ENCODE results near the gene JADE1. TPM values are rescaled to one million over a fixed set of nuclear protein-coding genes. Genes with fewer than 3 reads are reported as not detected.

The JADE1 gene
- total RNA-seq (2014; rRNA removed; shearing (Covaris generic)) (156 and 158 TPM in 2 replicates), polyA plus RNA-seq (2016; fragmentation: Nextera tagmentation; extraction: Ambion mirVana) (75.5 and 84.2 TPM in 2 replicates)
- long read RNA-seq, full-length matches to known transcripts, result 22 of 35 reads
- long read RNA-seq, partial matches to known transcripts, result 4 of 35 reads
- long read RNA-seq, other reads (novel, unspliced or antisense), result 9 of 35 reads

DNA sequence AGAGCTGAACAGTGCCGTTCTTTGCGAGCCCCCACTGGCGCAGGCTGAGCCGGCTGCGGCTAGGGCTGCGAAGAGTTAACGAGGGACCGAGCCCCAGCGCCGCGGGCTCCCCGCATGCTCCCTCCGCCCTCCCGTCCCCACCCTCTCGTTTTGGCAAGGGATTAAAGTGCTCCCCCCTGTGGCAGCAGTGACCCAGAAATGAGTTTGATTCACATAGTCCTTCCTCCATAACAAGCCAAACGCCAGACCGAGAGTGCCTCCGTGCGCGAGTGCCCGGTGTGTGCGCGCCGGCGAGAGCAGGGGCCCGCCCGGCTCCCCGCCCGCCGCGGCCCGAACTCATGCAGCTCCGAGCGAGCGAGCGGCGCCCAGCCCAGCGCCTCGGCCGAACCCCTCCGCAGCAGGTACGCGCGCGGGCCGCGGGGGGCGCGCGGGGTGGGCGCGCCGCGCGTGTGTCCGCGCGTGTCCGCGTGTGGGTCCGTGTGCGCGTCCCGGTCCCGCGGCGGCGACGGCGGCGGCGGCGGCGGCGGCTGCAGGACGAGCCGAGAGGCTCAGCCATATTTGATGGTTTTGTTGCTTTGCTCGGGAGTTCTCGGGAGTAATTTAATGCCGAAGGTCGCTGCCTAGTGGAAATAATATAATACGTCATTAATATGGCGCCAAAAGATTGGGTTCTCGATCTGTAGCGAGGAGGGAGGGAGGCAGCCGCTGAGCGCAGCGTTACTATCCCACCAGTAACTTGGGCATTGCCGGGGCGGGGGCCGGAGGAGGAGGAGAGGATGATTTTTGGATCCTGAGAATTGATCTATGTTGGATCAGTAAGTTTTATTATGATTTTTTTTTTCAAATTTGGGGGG is at the start of gene JADE1:
Gene JADE1 (plus strand): TSS at position 224 of the 854 bp plus-strand sequence. CDS start 22,059 bp downstream, outside the sequence.
- Mint-ChIP-seq H3K4me1 (peaks cover 30% of the 10 kb centered on the region), H3K27me3 (ENCODE audit: insufficient read depth, low read depth, poor library complexity) (peaks cover 20% of the 10 kb centered on the region), H3K9me3 (peaks cover 3% of the 10 kb centered on the region; the same call in 2 of the 3 replicates), H3K4me3 (peak within 1 kb of the TSS; percentile 99), H3K36me3 (ENCODE audit: low read depth) (peaks cover 15% of the 10 kb centered on the region), H3K27ac (peak within 1 kb of the TSS; percentile 100)
- peak within 1 kb of the TSS; percentile 86 for H3K4me2 ChIP-seq
- no peak within 1 kb of the TSS for H2AFZ ChIP-seq
- DNase-seq (ENCODE audit: low spot score) (peak; percentile 97), ATAC-seq (peak; percentile 67)
- peak within 1 kb of the TSS; percentile 100 for H3K27ac ChIP-seq (ENCODE audit: low read depth)
- peak within 1 kb of the TSS; percentile 66 for H3K4me3 ChIP-seq
- H3K36me3 ChIP-seq (ENCODE audit: insufficient read depth), result no peaks in the 10 kb centered on the region
- TF ChIP-seq CREB1 (CRISPR knock-in tag; IDR thresholded peaks at IDR 0.05; ENCODE audit: low read depth), result peak; percentile 75
- TF ChIP-seq ETS1 (IDR thresholded peaks at IDR 0.05), result 0 out of 2 replicates have a peak, but pooled peaks have one; percentile 42
- no peak for TF ChIP-seq EZH2 (IDR thresholded peaks at IDR 0.05; ENCODE audit: low read depth, unreplicated experiment)
- TF ChIP-seq, protein P1, sequence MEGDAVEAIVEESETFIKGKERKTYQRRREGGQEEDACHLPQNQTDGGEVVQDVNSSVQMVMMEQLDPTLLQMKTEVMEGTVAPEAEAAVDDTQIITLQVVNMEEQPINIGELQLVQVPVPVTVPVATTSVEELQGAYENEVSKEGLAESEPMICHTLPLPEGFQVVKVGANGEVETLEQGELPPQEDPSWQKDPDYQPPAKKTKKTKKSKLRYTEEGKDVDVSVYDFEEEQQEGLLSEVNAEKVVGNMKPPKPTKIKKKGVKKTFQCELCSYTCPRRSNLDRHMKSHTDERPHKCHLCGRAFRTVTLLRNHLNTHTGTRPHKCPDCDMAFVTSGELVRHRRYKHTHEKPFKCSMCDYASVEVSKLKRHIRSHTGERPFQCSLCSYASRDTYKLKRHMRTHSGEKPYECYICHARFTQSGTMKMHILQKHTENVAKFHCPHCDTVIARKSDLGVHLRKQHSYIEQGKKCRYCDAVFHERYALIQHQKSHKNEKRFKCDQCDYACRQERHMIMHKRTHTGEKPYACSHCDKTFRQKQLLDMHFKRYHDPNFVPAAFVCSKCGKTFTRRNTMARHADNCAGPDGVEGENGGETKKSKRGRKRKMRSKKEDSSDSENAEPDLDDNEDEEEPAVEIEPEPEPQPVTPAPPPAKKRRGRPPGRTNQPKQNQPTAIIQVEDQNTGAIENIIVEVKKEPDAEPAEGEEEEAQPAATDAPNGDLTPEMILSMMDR (conservative IDR thresholded peaks at IDR 0.05; ENCODE audit: low read depth in 2 of 2), result peak; percentile 53 to 97
- TF ChIP-seq JUNB (IDR thresholded peaks at IDR 0.05; ENCODE audit: unreplicated experiment), result no peak
- TF ChIP-seq NANOG (IDR thresholded peaks at IDR 0.05; ENCODE audit: borderline replicate concordance), result 0 out of 2 replicates have a peak, but pooled peaks have one; percentile 22
- TF ChIP-seq POLR2AphosphoS5 (IDR thresholded peaks at IDR 0.05; ENCODE audit: low read depth), result peak; percentile 54
- peaks cover 35% of the 10 kb centered on the region for H3K4me1 ChIP-seq (ENCODE audit: insufficient read depth)
- no peaks in the 10 kb centered on the region for H3K27me3 ChIP-seq (ENCODE audit: insufficient read depth)
- H3K9me2 ChIP-seq (ENCODE audit: insufficient read depth), result no peaks in the 10 kb centered on the region
- peaks cover 52% of the 10 kb centered on the region for H3K79me2 ChIP-seq (replicated peaks; ENCODE audit: insufficient read depth)
- H3F3A ChIP-seq (replicated peaks; ENCODE audit: low read depth), result 0 out of 2 replicates have a peak, but pooled peaks cover 8% of the 10 kb centered on the region
- peaks cover 21% of the 10 kb centered on the region for H4K20me1 ChIP-seq (replicated peaks; ENCODE audit: insufficient read depth)

- Histone ChIP-seq H3K79me2 (replicated peaks; ENCODE audit: insufficient read depth) (no peaks in the 10 kb centered on the region), H3K27me3 (ENCODE audit: insufficient read depth) (no peaks in the 10 kb centered on the region), H3K4me3 (no peak overlapping the region), H3F3A (replicated peaks; ENCODE audit: low read depth) (no peaks in the 10 kb centered on the region), H4K20me1 (replicated peaks; ENCODE audit: insufficient read depth) (no peaks in the 10 kb centered on the region), H3K4me2 (no peak overlapping the region), H3K36me3 (ENCODE audit: insufficient read depth) (no peaks in the 10 kb centered on the region; the same call in 1 of the 2 replicates), H3K27ac (ENCODE audit: low read depth) (no peak overlapping the region), H3K9me2 (ENCODE audit: insufficient read depth) (peaks cover 3% of the 10 kb centered on the region; the same call in 1 of the 2 replicates), H2AFZ (peak overlapping the region; percentile 52; the same call in 1 of the 2 replicates), H3K4me1 (ENCODE audit: insufficient read depth) (no peaks in the 10 kb centered on the region)
- no peak overlapping the region for H3K4me3 Mint-ChIP-seq
- H3K4me1 Mint-ChIP-seq, result no peaks in the 10 kb centered on the region
- H3K27ac Mint-ChIP-seq, result no peak overlapping the region
- DNase-seq (ENCODE audit: low spot score) (no peak), ATAC-seq (no peak)
- H3K9me3 Mint-ChIP-seq, result no peaks in the 10 kb centered on the region; the same call in 2 of the 3 replicates
- no peaks in the 10 kb centered on the region for H3K36me3 Mint-ChIP-seq (ENCODE audit: low read depth)
- no peaks in the 10 kb centered on the region for H3K27me3 Mint-ChIP-seq (ENCODE audit: insufficient read depth, low read depth, poor library complexity)
- TF ChIP-seq STAT1 (IDR thresholded peaks at IDR 0.05; ENCODE audit: unreplicated experiment), result no peak
- TF ChIP-seq ETS1 (IDR thresholded peaks at IDR 0.05), result no peak
- no peak for TF ChIP-seq EZH2 (IDR thresholded peaks at IDR 0.05; ENCODE audit: low read depth, unreplicated experiment)
- no peak for TF ChIP-seq EZH2phosphoT487 (IDR thresholded peaks at IDR 0.05; ENCODE audit: unreplicated experiment)
- TF ChIP-seq POLR2AphosphoS5 (IDR thresholded peaks at IDR 0.05; ENCODE audit: low read depth), result no peak
- TF ChIP-seq CREB1 (CRISPR knock-in tag; IDR thresholded peaks at IDR 0.05; ENCODE audit: low read depth), result no peak
- TF ChIP-seq, protein P2, sequence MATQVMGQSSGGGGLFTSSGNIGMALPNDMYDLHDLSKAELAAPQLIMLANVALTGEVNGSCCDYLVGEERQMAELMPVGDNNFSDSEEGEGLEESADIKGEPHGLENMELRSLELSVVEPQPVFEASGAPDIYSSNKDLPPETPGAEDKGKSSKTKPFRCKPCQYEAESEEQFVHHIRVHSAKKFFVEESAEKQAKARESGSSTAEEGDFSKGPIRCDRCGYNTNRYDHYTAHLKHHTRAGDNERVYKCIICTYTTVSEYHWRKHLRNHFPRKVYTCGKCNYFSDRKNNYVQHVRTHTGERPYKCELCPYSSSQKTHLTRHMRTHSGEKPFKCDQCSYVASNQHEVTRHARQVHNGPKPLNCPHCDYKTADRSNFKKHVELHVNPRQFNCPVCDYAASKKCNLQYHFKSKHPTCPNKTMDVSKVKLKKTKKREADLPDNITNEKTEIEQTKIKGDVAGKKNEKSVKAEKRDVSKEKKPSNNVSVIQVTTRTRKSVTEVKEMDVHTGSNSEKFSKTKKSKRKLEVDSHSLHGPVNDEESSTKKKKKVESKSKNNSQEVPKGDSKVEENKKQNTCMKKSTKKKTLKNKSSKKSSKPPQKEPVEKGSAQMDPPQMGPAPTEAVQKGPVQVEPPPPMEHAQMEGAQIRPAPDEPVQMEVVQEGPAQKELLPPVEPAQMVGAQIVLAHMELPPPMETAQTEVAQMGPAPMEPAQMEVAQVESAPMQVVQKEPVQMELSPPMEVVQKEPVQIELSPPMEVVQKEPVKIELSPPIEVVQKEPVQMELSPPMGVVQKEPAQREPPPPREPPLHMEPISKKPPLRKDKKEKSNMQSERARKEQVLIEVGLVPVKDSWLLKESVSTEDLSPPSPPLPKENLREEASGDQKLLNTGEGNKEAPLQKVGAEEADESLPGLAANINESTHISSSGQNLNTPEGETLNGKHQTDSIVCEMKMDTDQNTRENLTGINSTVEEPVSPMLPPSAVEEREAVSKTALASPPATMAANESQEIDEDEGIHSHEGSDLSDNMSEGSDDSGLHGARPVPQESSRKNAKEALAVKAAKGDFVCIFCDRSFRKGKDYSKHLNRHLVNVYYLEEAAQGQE (IDR thresholded peaks at IDR 0.05; ENCODE audit: unreplicated experiment), result no peak
- TF ChIP-seq ZNF114 (CRISPR knock-in tag; IDR thresholded peaks at IDR 0.05), result no peak
- TF ChIP-seq NANOG (IDR thresholded peaks at IDR 0.05; ENCODE audit: borderline replicate concordance), result no peak
Observed at GRCh38 chr4:128766781-128767180, 42.7 kb upstream of the JADE1 start.

All from GM23338 (cell line).